NCI-H2171 treated with DMSO at 0.1 percent for 48 hours (cell line): ENCODE data around the gene CBLC.

Experiments
- DNase-seq: peaks from one replicate; lab custom pipeline; 2025; lab: John Stamatoyannopoulos, UW

CBLC gene

GRCh38 chr19:44746616-44746945 is 31.1 kb upstream of the CBLC start:
- DNase-seq = no peak

DNA sequence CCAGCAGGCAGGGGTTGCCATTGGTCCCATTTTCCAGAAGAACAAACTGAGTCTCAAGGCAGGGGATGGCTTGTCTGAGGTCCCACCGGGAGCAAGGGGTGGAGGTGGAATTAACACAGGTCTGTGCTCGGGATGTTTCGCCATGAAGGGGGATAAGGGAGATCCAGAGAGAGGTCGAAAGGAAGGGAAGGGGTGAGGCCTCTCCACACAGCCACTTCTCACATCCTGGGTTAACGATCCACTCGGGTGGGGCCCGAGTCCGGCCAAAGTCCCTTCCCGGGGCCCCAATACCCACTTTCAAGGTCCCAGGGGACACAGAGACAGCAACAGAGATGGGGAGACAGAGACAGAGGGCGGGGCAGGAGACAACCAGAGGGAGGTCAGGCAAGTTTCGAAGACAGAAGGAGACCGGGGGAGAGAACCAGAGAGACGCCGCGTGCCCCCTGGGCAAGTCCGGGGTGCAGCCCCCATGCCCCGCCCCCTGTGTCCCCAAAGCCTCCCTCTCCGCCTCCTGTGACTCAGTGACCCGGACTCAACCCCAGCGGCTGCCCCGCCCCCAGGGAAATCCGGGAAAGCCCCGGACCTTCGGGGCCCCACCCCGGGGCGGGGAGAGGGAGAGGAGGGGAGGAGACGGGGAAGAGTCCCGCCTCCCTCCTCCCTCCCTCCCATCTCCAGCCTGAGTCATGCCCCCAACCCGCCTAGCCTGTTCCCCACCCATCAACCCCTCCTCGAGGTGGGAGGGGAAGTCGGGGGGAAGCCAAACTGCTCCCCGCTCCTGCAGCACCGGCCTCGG is 30.5 kb upstream of the CBLC start:
- DNase-seq = peak; percentile 49

- peak; percentile 50 for DNase-seq
Observed at GRCh38 chr19:44747739-44748425, 29.8 kb upstream of the CBLC start.

DNA sequence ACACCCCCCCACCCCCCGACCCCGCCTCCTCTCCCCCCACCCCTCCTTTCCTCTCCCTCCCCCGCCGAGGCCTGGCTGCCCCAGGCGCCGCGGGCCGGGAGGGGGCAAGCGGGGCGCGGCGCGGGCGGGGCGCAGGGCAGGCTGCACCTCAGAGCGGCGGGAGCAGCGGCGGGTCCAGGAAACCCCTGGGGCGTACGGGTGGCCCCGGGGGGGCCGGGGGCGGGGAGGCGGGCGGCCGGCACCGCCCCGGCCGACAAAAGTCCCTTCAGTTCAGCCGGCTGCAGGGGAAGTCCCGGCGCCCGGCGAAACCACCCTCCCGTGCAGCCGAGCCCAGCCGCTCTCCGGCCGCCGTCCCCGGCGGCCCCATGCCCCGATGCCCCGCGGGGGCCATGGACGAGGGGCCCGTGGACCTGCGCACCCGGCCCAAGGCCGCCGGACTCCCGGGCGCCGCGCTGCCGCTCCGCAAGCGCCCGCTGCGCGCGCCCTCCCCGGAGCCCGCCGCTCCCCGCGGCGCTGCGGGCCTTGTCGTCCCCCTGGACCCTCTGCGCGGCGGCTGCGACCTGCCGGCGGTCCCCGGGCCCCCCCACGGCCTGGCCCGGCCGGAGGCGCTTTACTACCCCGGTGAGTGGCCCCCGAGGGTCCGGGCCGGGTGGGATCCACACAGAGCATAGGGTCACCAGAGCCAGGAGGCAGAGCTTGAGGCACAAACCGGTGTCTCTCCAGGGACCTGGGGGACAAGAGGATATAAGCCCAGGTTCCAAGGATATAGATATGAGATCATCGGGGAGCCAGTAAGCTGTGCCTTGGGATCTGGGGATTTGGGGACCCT is 29.1 kb upstream of the CBLC start, which contains the start of gene BCL3:
TSS of gene BCL3 (plus strand) at position 283 of the 829 bp plus-strand sequence. CDS start at position 366, 83 bp downstream.
- no peak for DNase-seq

GRCh38 chr19:44749292-44749691 is 28.4 kb upstream of the CBLC start:
- no peak for DNase-seq

DNA sequence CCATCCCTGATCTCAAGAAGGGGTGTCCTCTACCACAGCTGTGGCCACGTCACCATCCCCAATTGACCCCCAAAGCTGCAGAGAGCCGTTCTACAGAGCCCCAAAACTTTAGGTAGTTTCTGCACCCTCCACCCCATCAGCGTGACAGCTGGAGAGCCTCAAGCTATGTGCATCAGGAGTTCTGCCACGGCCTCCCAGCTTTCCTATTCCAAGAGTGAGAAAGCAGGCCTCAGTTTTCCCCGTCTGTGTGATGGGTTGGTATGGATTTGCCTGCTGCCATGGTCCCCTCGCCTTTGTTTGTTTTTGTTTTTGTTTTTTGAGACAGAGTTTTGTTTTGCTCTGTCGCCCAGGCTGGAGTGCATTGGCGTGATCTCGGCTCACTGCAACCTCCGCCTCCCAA is 27.7 kb upstream of the CBLC start:
- no peak for DNase-seq

DNA sequence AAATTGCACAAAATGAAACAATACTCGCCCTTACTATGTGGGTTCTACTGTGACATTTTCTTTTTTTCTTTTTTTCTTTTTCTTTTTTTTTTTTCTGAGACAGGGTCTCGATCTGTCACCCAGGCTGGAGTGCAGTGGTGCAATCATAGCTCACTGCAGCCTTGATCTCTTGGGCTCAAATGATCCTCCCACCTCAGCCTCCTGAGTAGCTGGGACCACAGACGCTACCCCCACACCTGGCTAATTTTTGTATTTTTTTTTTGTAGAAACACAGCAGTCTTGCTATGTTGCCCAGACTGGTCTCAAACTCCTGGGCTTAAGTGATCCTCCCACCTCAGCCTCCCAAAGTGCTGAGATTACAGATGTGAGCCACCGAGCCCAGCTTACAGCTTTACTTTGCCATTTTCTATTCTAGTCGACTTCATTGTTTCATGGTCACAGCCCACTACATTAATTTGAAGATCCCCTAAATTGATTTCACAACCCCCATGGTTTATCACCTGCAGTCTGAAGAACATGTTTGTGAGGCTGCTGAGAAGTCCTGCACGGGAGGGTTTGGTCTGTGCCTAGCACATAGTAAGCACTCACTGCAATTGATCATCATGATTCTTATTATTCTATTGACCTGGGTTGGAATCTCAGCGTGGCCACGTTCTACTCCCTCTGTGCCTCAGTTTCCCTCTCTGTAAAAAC is 25.4 kb upstream of the CBLC start:
- DNase-seq = no peak

DNA sequence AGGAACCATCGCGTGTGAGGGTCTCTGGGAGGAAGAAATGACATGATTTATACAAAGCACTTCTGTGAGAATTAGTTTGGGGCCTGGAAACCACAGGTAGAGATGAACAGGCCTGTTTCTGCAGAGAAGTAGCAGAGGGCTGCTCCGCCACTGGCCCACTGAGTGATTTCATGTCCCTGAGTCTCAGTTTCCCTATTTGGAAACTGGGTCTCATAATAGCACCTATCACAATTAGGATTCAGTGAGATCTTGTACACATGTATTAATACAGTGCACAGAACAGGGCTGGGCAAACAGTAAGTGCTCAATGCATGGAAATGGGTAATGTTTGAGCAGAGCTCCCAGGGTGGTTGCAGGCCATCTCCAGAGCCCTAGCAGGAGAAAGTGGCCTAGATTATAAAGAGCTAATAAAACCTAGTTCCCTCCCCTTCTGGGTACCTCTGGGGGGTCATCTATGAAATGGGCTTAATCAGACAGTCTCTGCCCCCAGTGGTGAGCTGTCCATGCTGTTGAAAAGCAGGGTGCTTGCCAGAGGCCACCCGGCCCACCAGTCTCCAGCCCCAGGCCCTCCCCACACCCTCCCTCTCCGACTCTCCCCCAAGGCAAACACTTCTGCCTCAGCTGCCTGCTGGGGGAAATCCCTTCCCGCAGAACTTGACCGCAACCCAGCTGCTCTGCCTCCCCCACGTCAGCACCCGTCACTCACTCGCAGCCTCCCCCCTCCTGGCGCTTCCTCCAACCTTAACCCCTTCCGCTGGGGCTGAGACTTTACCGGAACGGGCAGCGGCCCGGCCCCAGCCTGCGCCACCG is 24.7 kb upstream of the CBLC start:
- peak; percentile 54 for DNase-seq

DNA sequence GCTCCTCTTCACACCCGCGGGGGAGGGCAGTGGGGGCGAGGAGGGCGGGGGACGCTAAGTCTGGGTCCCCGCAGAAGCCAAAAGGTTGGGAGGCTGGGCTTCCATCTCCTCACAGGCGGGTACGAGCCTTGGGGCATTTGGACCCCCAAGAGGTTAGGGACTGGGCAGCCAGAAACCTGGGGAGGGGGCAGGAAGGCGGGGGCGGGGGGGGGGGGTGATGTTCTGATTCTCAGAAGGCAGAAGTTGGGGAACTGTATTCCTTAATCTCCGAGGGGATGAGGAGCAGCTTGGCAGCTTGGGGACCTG is 24.1 kb upstream of the CBLC start:
- no peak for DNase-seq

DNA sequence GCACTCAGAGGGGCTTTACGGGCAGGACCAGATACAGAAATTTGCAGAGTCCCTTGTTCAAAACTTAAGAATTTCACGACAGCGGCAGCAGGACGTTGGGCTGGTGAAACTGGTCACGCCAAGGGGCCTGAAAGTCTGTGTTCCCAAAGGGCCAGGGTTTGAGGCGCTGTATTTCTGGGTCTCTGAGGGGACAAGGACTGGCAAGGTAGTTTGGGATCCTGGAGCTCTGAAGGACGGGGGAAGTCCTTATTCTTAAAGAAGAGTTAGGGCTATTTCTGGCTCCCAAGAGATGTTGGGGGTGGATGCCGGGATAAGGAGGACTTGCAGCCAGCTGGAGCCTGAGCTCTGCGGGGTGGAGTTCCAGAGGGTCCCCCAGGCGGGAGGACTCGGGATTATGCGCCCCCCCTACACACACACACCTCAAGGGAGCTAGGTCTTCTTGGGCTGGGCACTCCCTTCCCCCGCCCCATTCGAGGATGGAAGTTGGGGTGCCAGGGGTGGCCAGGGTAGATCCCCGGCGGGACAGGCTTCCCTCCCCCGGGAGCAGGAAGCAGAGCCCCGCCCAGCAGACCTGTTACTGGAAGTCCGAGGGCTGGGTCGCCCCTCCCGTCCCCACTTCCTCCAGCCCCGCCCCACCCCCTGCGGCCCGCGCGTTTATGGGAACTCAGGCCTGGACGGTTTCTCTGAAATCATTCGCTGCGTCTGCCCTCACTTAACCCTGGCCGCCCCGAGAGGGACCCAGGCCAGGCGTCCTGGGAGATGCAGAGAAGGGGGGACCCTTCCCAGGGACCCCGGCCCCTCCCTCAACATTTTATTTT is 23.5 kb upstream of the CBLC start:
- no peak for DNase-seq

GRCh38 chr19:44754750-44755080 is 23.0 kb upstream of the CBLC start:
- no peak for DNase-seq

- no peak for DNase-seq
Observed at GRCh38 chr19:44755219-44755618, 22.5 kb upstream of the CBLC start.

GRCh38 chr19:44756089-44756562 is 21.6 kb upstream of the CBLC start:
- no peak for DNase-seq

DNA sequence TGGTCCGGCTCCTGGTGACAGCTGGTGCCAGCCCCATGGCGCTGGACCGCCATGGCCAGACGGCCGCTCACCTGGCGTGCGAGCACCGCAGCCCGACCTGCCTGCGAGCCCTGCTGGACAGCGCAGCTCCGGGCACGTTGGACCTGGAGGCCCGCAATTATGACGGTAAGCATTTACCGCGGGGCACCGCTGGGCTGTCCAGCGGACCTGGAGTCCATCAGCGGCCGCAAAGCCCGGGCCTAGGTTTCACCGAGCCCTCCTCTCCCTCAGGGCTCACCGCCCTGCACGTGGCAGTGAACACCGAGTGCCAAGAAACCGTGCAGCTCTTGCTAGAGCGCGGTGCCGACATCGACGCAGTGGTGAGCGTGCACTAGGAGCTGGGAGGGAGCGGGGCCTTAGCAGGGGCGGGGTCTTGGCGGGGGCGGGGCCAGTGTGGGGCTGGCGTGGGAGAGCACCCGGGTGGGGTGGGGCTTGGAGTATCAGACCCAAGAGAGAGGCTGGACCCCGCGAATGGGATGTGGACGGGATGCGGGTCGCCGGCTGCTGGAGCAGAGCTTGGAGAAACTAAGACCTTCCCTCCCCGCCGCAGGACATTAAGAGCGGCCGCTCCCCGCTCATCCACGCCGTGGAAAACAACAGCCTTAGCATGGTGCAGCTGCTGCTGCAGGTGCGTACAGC is 20.5 kb upstream of the CBLC start:
- no peak for DNase-seq

- DNase-seq = no peak
Observed at GRCh38 chr19:44757735-44758505, 19.8 kb upstream of the CBLC start.

- DNase-seq = no peak
Observed at GRCh38 chr19:44758596-44758995, 19.1 kb upstream of the CBLC start.

- DNase-seq = no peak
Observed at GRCh38 chr19:44759083-44759804, 18.4 kb upstream of the CBLC start.

DNA sequence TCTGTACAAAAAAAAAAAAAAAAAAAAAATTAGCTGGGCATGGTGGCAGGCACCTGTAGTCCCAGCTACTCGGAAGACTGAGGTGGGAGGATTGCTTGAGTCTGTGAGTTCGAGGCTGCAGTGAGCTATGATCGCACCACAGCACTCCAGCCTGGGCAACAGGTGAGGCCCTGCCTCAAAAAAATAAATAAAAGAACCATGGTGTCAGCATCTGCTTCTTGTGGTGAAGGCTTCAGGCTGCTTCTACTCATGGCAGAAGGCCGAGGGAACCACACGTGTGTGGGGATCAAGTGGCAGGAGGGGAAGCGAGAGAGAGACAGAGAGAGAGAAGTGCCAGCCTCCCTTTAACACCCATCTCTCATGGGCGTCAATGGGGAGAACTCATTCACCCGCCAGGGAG is 15.7 kb upstream of the CBLC start:
- no peak for DNase-seq
